H9 (cell line): ENCODE data around the gene TBC1D22A. TPM values are rescaled to one million over a fixed set of nuclear protein-coding genes. Genes with fewer than 3 reads are reported as not detected.

Experiments
- DNase-seq: peaks from one replicate; pipeline ENCODE4 v3.0.0-alpha.2; 2017
- H2AFZ ChIP-seq: one replicate; pipeline ENCODE4 v1.6.1; 2013; ENCODE audit warnings: mild to moderate bottlenecking, low read length, control low read depth, moderate library complexity
- H2AK5ac ChIP-seq: 2 replicates; pipeline ENCODE4 v1.6.1; 2013; ENCODE audit warnings: low read length, control low read depth, mixed read lengths; ENCODE audit not compliant: insufficient read length
- H2BK120ac ChIP-seq: one replicate; pipeline ENCODE4 v1.6.1; 2013; ENCODE audit warnings: low read depth, mild to moderate bottlenecking, low read length, control low read depth, inconsistent platforms; ENCODE audit not compliant: poor library complexity, severe bottlenecking
- H2BK12ac ChIP-seq: 2 replicates; pipeline ENCODE4 v1.6.1; 2013; ENCODE audit warnings: low read length, control low read depth, mixed read lengths, low read depth; ENCODE audit not compliant: insufficient read length
- H2BK15ac ChIP-seq: 2 replicates; pipeline ENCODE4 v1.6.1; 2013; ENCODE audit warnings: low read depth, low read length, control low read depth
- H2BK20ac ChIP-seq: one replicate; pipeline ENCODE4 v1.6.1; 2013; ENCODE audit warnings: low read depth, mild to moderate bottlenecking, low read length, control low read depth, inconsistent platforms; ENCODE audit not compliant: poor library complexity, severe bottlenecking
- H2BK5ac ChIP-seq: 2 replicates; pipeline ENCODE4 v1.6.1; 2013; ENCODE audit warnings: low read length, control low read depth, mixed read lengths; ENCODE audit not compliant: insufficient read length
- H3K14ac ChIP-seq: 2 replicates; pipeline ENCODE4 v1.6.1; 2013; ENCODE audit warnings: low read length, control low read depth; ENCODE audit not compliant: insufficient read depth
- H3K18ac ChIP-seq: 2 replicates; pipeline ENCODE4 v1.6.1; 2013; ENCODE audit warnings: low read depth, mild to moderate bottlenecking, mixed read lengths, low read length, control low read depth; ENCODE audit not compliant: insufficient read length
- H3K23ac ChIP-seq: 2 replicates; pipeline ENCODE4 v1.6.1; 2013; ENCODE audit warnings: low read length, control low read depth, mixed read lengths, low read depth; ENCODE audit not compliant: insufficient read length
- H3K23me2 ChIP-seq: 2 replicates; pipeline ENCODE4 v1.6.1; 2013; ENCODE audit warnings: low read depth, mild to moderate bottlenecking, mixed read lengths, low read length, control low read depth; ENCODE audit not compliant: insufficient read length, poor library complexity, severe bottlenecking
- H3K27ac ChIP-seq: 2 replicates; pipeline ENCODE4 v1.5.1; 2013; ENCODE audit warnings: low read length, control low read depth, mixed read lengths, low read depth; ENCODE audit not compliant: insufficient read length
- H3K27me3 ChIP-seq: 2 replicates; pipeline ENCODE4 v1.6.1; 2013; ENCODE audit warnings: low read length, control low read depth, inconsistent platforms; ENCODE audit not compliant: insufficient read depth
- H3K4ac ChIP-seq: 2 replicates; pipeline ENCODE4 v1.6.1; 2013; ENCODE audit warnings: low read depth, mild to moderate bottlenecking, control low read depth, inconsistent platforms, low read length, moderate library complexity
- H3K4me1 ChIP-seq: 2 replicates; pipeline ENCODE4 v1.6.1; 2013; ENCODE audit warnings: low read length, control low read depth, inconsistent platforms; ENCODE audit not compliant: insufficient read depth
- H3K4me2 ChIP-seq: 2 replicates; pipeline ENCODE4 v1.6.1; 2013; ENCODE audit warnings: low read length, control low read depth, mixed read lengths; ENCODE audit not compliant: insufficient read length, insufficient read depth
- H3K56ac ChIP-seq: 2 replicates; pipeline ENCODE4 v1.6.1; 2013; ENCODE audit warnings: low read depth, mild to moderate bottlenecking, mixed read lengths, low read length, control low read depth; ENCODE audit not compliant: insufficient read length
- H3K79me1 ChIP-seq: 2 replicates; pipeline ENCODE4 v1.6.1; 2013; ENCODE audit warnings: low read depth, mild to moderate bottlenecking, moderate library complexity, low read length, control low read depth, inconsistent platforms; ENCODE audit not compliant: insufficient read depth, poor library complexity, severe bottlenecking
- H3K79me2 ChIP-seq: 2 replicates; pipeline ENCODE4 v1.6.1; 2013; ENCODE audit warnings: low read length, control low read depth, inconsistent platforms; ENCODE audit not compliant: insufficient read depth
- H3K9ac ChIP-seq: 2 replicates; pipeline ENCODE4 v1.6.1; 2013; ENCODE audit warnings: low read length, control low read depth, mixed read lengths; ENCODE audit not compliant: insufficient read length; ENCODE audit errors: extremely low read depth
- H3K9me3 ChIP-seq: one replicate; pipeline ENCODE4 v1.6.1; 2013; ENCODE audit warnings: low read depth, low read length, inconsistent platforms; ENCODE audit not compliant: control insufficient read depth
- H3T11ph ChIP-seq: one replicate; pipeline ENCODE4 v1.6.1; 2013; ENCODE audit warnings: mild to moderate bottlenecking, low read length, control low read depth, inconsistent platforms
- H4K20me1 ChIP-seq: one replicate; pipeline ENCODE4 v1.6.1; 2013; ENCODE audit not compliant: control insufficient read depth, insufficient read length, insufficient read depth
- H4K5ac ChIP-seq: 2 replicates; pipeline ENCODE4 v1.6.1; 2013; ENCODE audit warnings: low read depth, mild to moderate bottlenecking, mixed read lengths, low read length, control low read depth; ENCODE audit not compliant: insufficient read length
- H4K8ac ChIP-seq: replicated peaks from 2 replicates; pipeline ENCODE4 v1.6.1; 2013; ENCODE audit warnings: low read length, control low read depth, mixed read lengths, low read depth; ENCODE audit not compliant: insufficient read length
- H4K91ac ChIP-seq: 2 replicates; pipeline ENCODE4 v1.6.1; 2013; ENCODE audit warnings: low read depth, mild to moderate bottlenecking, moderate library complexity, mixed read lengths, low read length, control low read depth; ENCODE audit not compliant: insufficient read length
- H3K27ac Mint-ChIP-seq, 3 experiments: 2 replicates in 2 of 3; 3 replicates in 1 of 3; pipeline ENCODE4 v1.8.0; 2020 to 2021; ENCODE audit warnings: mixed read lengths in 3 of 3, mild to moderate bottlenecking in 1 of 3, moderate library complexity in 1 of 3
- H3K27me3 Mint-ChIP-seq: 2 replicates; pipeline ENCODE4 v1.8.0; 2021; ENCODE audit warnings: low read depth, mild to moderate bottlenecking, moderate library complexity, mixed read lengths
- H3K36me3 Mint-ChIP-seq, 3 experiments: 2 replicates in 2 of 3; 3 replicates in 1 of 3; pipeline ENCODE4 v1.8.0; 2020 to 2021; ENCODE audit warnings: low read depth in 3 of 3, mixed read lengths in 3 of 3; ENCODE audit not compliant: insufficient read depth in 1 of 3
- H3K4me1 Mint-ChIP-seq, 2 experiments: 2 replicates each; pipeline ENCODE4 v1.8.0; 2020; ENCODE audit warnings: mixed read lengths in 2 of 2
- H3K4me3 Mint-ChIP-seq, 2 experiments: 2 replicates in 1 of 2; 3 replicates in 1 of 2; pipeline ENCODE4 v1.8.0; 2020 to 2021; ENCODE audit warnings: mild to moderate bottlenecking in 2 of 2, mixed read lengths in 2 of 2, moderate library complexity in 1 of 2
- H3K9me3 Mint-ChIP-seq, 2 experiments: 2 replicates in 1 of 2; 3 replicates in 1 of 2; pipeline ENCODE4 v1.8.0; 2020; ENCODE audit warnings: mild to moderate bottlenecking in 2 of 2, mixed read lengths in 2 of 2, moderate library complexity in 1 of 2
- WGBS: extraction: QIAGEN DNeasy Blood & Tissue Kit; methylation state at CpG from one replicate; pipeline ENCODE4 v1.1.7; 2013; ENCODE audit warnings: missing lambda C conversion rate, low lambda C conversion rate, mixed read lengths; ENCODE audit not compliant: insufficient read length; ENCODE audit errors: extremely low coverage; 5-methylcytosine and 5-hydroxymethylcytosine counted together
- total RNA-seq: library from RNA; stranded (reverse); gene quantifications from 2 replicates; pipeline ENCODE4 v1.2.1, GENCODE V29; 2021
- TF ChIP-seq, protein P1 (sequence below): fragments of 200-600 bp; sonication (generic); conservative IDR thresholded peaks from 3 replicates; pipeline ENCODE4 v1.8.0; 2021; ENCODE audit warnings: antibody characterized with exemption, mild to moderate bottlenecking

TBC1D22A gene
- total RNA-seq, 1 experiment from 2014 or later = 20.8 TPM

DNA sequence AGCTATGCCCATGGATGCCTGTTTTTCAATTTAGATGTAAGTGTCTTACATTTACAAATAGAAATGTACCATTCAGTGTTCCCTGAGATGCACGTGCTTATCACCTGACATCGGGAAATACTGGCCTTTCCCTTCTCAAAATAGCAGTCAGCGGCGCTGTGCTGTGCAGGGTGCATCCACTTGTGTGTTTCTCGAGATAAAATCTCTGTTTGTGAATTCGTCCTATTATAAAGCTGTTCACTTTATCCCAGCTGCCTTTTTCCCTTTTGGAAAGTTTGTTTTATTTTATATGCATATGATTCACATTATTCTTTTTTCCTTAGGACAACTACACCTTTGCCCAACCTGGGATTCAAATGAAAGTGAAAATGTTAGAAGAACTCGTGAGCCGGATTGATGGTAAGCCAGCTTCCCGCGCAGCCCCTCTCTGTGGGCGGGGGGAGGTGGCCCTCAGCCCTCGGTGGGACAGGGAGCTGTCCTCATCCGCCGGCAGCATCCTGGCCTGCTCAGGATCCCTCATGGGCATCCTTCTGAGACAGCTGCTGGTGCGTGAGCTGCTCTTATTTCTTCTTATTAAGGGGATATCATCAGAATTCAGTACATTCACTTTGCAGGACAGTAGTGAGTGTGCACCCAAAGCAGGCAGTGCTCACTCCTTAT is 235.0 kb downstream of the TBC1D22A start:
- DNase-seq = no peak
- Mint-ChIP-seq H3K4me3 (no peak overlapping the region), H3K36me3 (peaks cover 0 to 6% (median 5%) of the 10 kb centered on the region in 3 experiments; a peak in 5 of 7 replicates), H3K9me3 (peaks cover 0 to 2% of the 10 kb centered on the region in 2 experiments; a peak in 1 of 5 replicates), H3K27ac (no peak overlapping the region), H3K27me3 (no peaks in the 10 kb centered on the region), H3K4me1 (peaks cover 6 to 13% of the 10 kb centered on the region in 2 experiments; a peak in 3 of 4 replicates)
- Histone ChIP-seq H3K18ac (no peak overlapping the region), H3K4ac (no peak overlapping the region), H3K79me2 (no peaks in the 10 kb centered on the region), H4K5ac (no peak overlapping the region), H2AFZ (no peak overlapping the region), H3T11ph (no peak overlapping the region), H3K4me2 (no peak overlapping the region), H2BK12ac (no peak overlapping the region), H3K4me1 (no peaks in the 10 kb centered on the region), H4K8ac (no peak overlapping the region), H4K91ac (no peak overlapping the region), H3K27me3 (no peaks in the 10 kb centered on the region), H2BK120ac (no peak overlapping the region), H4K20me1 (no peaks in the 10 kb centered on the region), H2AK5ac (no peak overlapping the region), H3K23ac (no peak overlapping the region), H3K79me1 (no peaks in the 10 kb centered on the region), H3K14ac (no peak overlapping the region), H3K56ac (no peak overlapping the region), H2BK15ac (no peak overlapping the region), H2BK5ac (no peak overlapping the region), H3K9ac (no peak overlapping the region), H2BK20ac (no peak overlapping the region), H3K9me3 (no peaks in the 10 kb centered on the region), H3K23me2 (no peaks in the 10 kb centered on the region), H3K27ac (no peak overlapping the region)
- TF ChIP-seq, protein P1, sequence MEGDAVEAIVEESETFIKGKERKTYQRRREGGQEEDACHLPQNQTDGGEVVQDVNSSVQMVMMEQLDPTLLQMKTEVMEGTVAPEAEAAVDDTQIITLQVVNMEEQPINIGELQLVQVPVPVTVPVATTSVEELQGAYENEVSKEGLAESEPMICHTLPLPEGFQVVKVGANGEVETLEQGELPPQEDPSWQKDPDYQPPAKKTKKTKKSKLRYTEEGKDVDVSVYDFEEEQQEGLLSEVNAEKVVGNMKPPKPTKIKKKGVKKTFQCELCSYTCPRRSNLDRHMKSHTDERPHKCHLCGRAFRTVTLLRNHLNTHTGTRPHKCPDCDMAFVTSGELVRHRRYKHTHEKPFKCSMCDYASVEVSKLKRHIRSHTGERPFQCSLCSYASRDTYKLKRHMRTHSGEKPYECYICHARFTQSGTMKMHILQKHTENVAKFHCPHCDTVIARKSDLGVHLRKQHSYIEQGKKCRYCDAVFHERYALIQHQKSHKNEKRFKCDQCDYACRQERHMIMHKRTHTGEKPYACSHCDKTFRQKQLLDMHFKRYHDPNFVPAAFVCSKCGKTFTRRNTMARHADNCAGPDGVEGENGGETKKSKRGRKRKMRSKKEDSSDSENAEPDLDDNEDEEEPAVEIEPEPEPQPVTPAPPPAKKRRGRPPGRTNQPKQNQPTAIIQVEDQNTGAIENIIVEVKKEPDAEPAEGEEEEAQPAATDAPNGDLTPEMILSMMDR = no peak
- WGBS = no CpG with 5 or more reads among the region's 15 CpGs
